NCI-H2029 treated with DMSO at 0.1 percent for 48 hours (cell line): Measurements from ENCODE around the gene B3GALT6.
A peak's percentile ranks its signal among the peaks of the same experiment; 100 is the strongest.

Source experiments
- DNase-seq: peaks from one replicate; lab custom pipeline; 2025; lab: John Stamatoyannopoulos, UW

The B3GALT6 gene

GRCh38 chr1:1231400-1232207, 433 bp upstream of the B3GALT6 start, which contains the start of gene SDF4:
Gene SDF4, minus strand, starts transcription at chr1:1232001. Its CDS starts 3,229 bp downstream, at chr1:1228772.
- DNase-seq: peak; percentile 24

- DNase-seq: no peak
Observed at GRCh38 chr1:1232796-1233566, 944 bp downstream of the B3GALT6 start.

GRCh38 chr1:1233567-1233892, 1.5 kb downstream of the B3GALT6 start:
- no peak for DNase-seq

GRCh38 chr1:1234180-1234808, 2.3 kb downstream of the B3GALT6 start:
- DNase-seq: no peak

GRCh38 chr1:1235016-1235744, 3.1 kb downstream of the B3GALT6 start:
- no peak for DNase-seq

- no peak for DNase-seq
Observed at GRCh38 chr1:1236176-1236763, 4.2 kb downstream of the B3GALT6 start.

GRCh38 chr1:1236945-1237873, 5.2 kb downstream of the B3GALT6 start:
- no peak for DNase-seq

- no peak for DNase-seq
Observed at GRCh38 chr1:1237874-1238701, 6.1 kb downstream of the B3GALT6 start.

- DNase-seq: no peak
Observed at GRCh38 chr1:1238702-1239178, 6.7 kb downstream of the B3GALT6 start.

GRCh38 chr1:1239227-1239613, 7.2 kb downstream of the B3GALT6 start:
- DNase-seq: no peak

GRCh38 chr1:1239614-1240347, 7.7 kb downstream of the B3GALT6 start:
- DNase-seq: no peak

- DNase-seq: no peak
Observed at GRCh38 chr1:1240348-1240732, 8.3 kb downstream of the B3GALT6 start.

- no peak for DNase-seq
Observed at GRCh38 chr1:1240822-1241587, 9.0 kb downstream of the B3GALT6 start.

GRCh38 chr1:1241588-1242219, 9.7 kb downstream of the B3GALT6 start:
- no peak for DNase-seq

GRCh38 chr1:1242461-1243265, 10.6 kb downstream of the B3GALT6 start:
- DNase-seq: no peak

- DNase-seq: no peak
Observed at GRCh38 chr1:1243266-1243660, 11.2 kb downstream of the B3GALT6 start.

- DNase-seq: no peak
Observed at GRCh38 chr1:1243807-1244191, 11.8 kb downstream of the B3GALT6 start.
